Neuron (in vitro differentiated cells): ENCODE measurements around the gene VSIG10L2.
"Not testable (repeated sequence)": the region's sequence is repeated elsewhere in the genome, so short reads cannot be mapped to it uniquely, and the experiment has no call there.

ENCODE experiments used
- H2AFZ ChIP-seq: one replicate; pipeline ENCODE4 v1.6.1; 2013; ENCODE audit warnings: low read depth, mild to moderate bottlenecking, inconsistent platforms, low read length, moderate library complexity
- H3K27me3 ChIP-seq: one replicate; pipeline ENCODE4 v1.6.1; 2013; ENCODE audit warnings: low read length; ENCODE audit not compliant: insufficient read depth
- H3K36me3 ChIP-seq: one replicate; pipeline ENCODE4 v1.6.1; 2013; ENCODE audit warnings: low read length; ENCODE audit not compliant: insufficient read depth
- H3K4me1 ChIP-seq: one replicate; pipeline ENCODE4 v1.6.1; 2013; ENCODE audit warnings: low read length; ENCODE audit not compliant: insufficient read depth
- H3K4me3 ChIP-seq: 2 replicates; pipeline ENCODE4 v1.5.1; 2013; ENCODE audit warnings: mild to moderate bottlenecking, low read length, moderate library complexity
- H3K9me3 ChIP-seq: one replicate; pipeline ENCODE4 v1.6.1; 2013; ENCODE audit warnings: low read length

The VSIG10L2 gene

GRCh38 chr11:125976156-125976555 lies 30.3 kb downstream of the VSIG10L2 start:
- Histone ChIP-seq H3K36me3 (no peaks in the 10 kb centered on the region), H3K4me1 (peaks cover 28% of the 10 kb centered on the region), H2AFZ (no peak overlapping the region), H3K9me3 (no peaks in the 10 kb centered on the region), H3K27me3 (no peaks in the 10 kb centered on the region), H3K4me3 (no peak overlapping the region)

GRCh38 chr11:125977333-125977732 lies 31.5 kb downstream of the VSIG10L2 start:
- Histone ChIP-seq H3K36me3 (no peaks in the 10 kb centered on the region), H3K27me3 (no peaks in the 10 kb centered on the region), H3K4me1 (peaks cover 28% of the 10 kb centered on the region), H2AFZ (no peak overlapping the region), H3K4me3 (no peak overlapping the region), H3K9me3 (no peaks in the 10 kb centered on the region)

GRCh38 chr11:125978181-125978716 lies 32.4 kb downstream of the VSIG10L2 start:
- H2AFZ ChIP-seq, result no peak overlapping the region
- H3K9me3 ChIP-seq, result no peaks in the 10 kb centered on the region
- H3K4me1 ChIP-seq, result peaks cover 28% of the 10 kb centered on the region
- no peaks in the 10 kb centered on the region for H3K27me3 ChIP-seq
- H3K36me3 ChIP-seq, result peaks cover 2% of the 10 kb centered on the region
- no peak overlapping the region for H3K4me3 ChIP-seq

- Histone ChIP-seq H3K9me3 (no peaks in the 10 kb centered on the region), H3K27me3 (no peaks in the 10 kb centered on the region), H3K36me3 (peaks cover 2% of the 10 kb centered on the region), H2AFZ (no peak overlapping the region), H3K4me3 (no peak overlapping the region), H3K4me1 (peaks cover 28% of the 10 kb centered on the region)
Observed at GRCh38 chr11:125978778-125979407, 33.0 kb downstream of the VSIG10L2 start.

GRCh38 chr11:125979511-125979910 lies 33.7 kb downstream of the VSIG10L2 start:
- Histone ChIP-seq H3K4me3 (no peak overlapping the region), H2AFZ (no peak overlapping the region), H3K9me3 (no peaks in the 10 kb centered on the region), H3K4me1 (peaks cover 28% of the 10 kb centered on the region), H3K36me3 (peaks cover 2% of the 10 kb centered on the region), H3K27me3 (no peaks in the 10 kb centered on the region)

- Histone ChIP-seq H3K36me3 (peaks cover 2% of the 10 kb centered on the region), H3K27me3 (no peaks in the 10 kb centered on the region), H3K4me1 (peaks cover 28% of the 10 kb centered on the region), H3K4me3 (no peak overlapping the region), H3K9me3 (no peaks in the 10 kb centered on the region), H2AFZ (no peak overlapping the region)
Observed at GRCh38 chr11:125980436-125980835, 34.6 kb downstream of the VSIG10L2 start.

- Histone ChIP-seq H2AFZ (no peak overlapping the region), H3K36me3 (peaks cover 4% of the 10 kb centered on the region), H3K4me3 (no peak overlapping the region), H3K9me3 (no peaks in the 10 kb centered on the region), H3K4me1 (peaks cover 28% of the 10 kb centered on the region), H3K27me3 (no peaks in the 10 kb centered on the region)
Observed at GRCh38 chr11:125982348-125982730, 36.5 kb downstream of the VSIG10L2 start.

- H2AFZ ChIP-seq, H3K9me3 ChIP-seq, H3K4me3 ChIP-seq, H3K27me3 ChIP-seq, H3K4me1 ChIP-seq, H3K36me3 ChIP-seq: not testable (repeated sequence)
Observed at GRCh38 chr11:125985956-125986355, 40.1 kb downstream of the VSIG10L2 start.

GRCh38 chr11:125987066-125987641 lies 41.3 kb downstream of the VSIG10L2 start:
- H3K4me1 ChIP-seq, result no peaks in the 10 kb centered on the region
- H3K4me3 ChIP-seq, result no peak overlapping the region
- no peak overlapping the region for H2AFZ ChIP-seq
- no peaks in the 10 kb centered on the region for H3K9me3 ChIP-seq
- H3K27me3 ChIP-seq, result no peaks in the 10 kb centered on the region
- H3K36me3 ChIP-seq, result peaks cover 6% of the 10 kb centered on the region

GRCh38 chr11:125990244-125990643 lies 44.4 kb downstream of the VSIG10L2 start:
- H3K36me3 ChIP-seq, result peaks cover 4% of the 10 kb centered on the region
- no peak overlapping the region for H2AFZ ChIP-seq
- H3K27me3 ChIP-seq, result no peaks in the 10 kb centered on the region
- no peaks in the 10 kb centered on the region for H3K9me3 ChIP-seq
- H3K4me1 ChIP-seq, result peaks cover 3% of the 10 kb centered on the region
- no peak overlapping the region for H3K4me3 ChIP-seq

GRCh38 chr11:125992893-125993292 lies 47.0 kb downstream of the VSIG10L2 start:
- H3K4me3 ChIP-seq, result no peak overlapping the region
- H3K27me3 ChIP-seq, result no peaks in the 10 kb centered on the region
- H3K36me3 ChIP-seq, result peaks cover 5% of the 10 kb centered on the region
- H2AFZ ChIP-seq, result no peak overlapping the region
- peaks cover 12% of the 10 kb centered on the region for H3K4me1 ChIP-seq
- no peaks in the 10 kb centered on the region for H3K9me3 ChIP-seq

GRCh38 chr11:125994509-125994908 lies 48.7 kb downstream of the VSIG10L2 start:
- H3K27me3 ChIP-seq, result no peaks in the 10 kb centered on the region
- H3K36me3 ChIP-seq, result peaks cover 5% of the 10 kb centered on the region
- no peaks in the 10 kb centered on the region for H3K9me3 ChIP-seq
- no peak overlapping the region for H3K4me3 ChIP-seq
- no peak overlapping the region for H2AFZ ChIP-seq
- H3K4me1 ChIP-seq, result peaks cover 12% of the 10 kb centered on the region

GRCh38 chr11:125995313-125995712 lies 49.5 kb downstream of the VSIG10L2 start:
- no peak overlapping the region for H3K4me3 ChIP-seq
- no peak overlapping the region for H2AFZ ChIP-seq
- no peaks in the 10 kb centered on the region for H3K9me3 ChIP-seq
- no peaks in the 10 kb centered on the region for H3K27me3 ChIP-seq
- peaks cover 5% of the 10 kb centered on the region for H3K36me3 ChIP-seq
- H3K4me1 ChIP-seq, result peaks cover 12% of the 10 kb centered on the region

GRCh38 chr11:125998267-125998666 lies 52.4 kb downstream of the VSIG10L2 start:
- H2AFZ ChIP-seq, result no peak overlapping the region
- H3K9me3 ChIP-seq, result no peaks in the 10 kb centered on the region
- peaks cover 7% of the 10 kb centered on the region for H3K36me3 ChIP-seq
- H3K4me3 ChIP-seq, result no peak overlapping the region
- H3K27me3 ChIP-seq, result no peaks in the 10 kb centered on the region
- peaks cover 12% of the 10 kb centered on the region for H3K4me1 ChIP-seq
